ENCODE measurements around the gene THRB.
"Not testable (repeated sequence)": the region's sequence is repeated elsewhere in the genome, so short reads cannot be mapped to it uniquely, and the experiment has no call there.

Gene THRB

GRCh38 chr3:24450160-24450907 lies 44.3 kb downstream of the THRB start:
- DNase-seq (ENCODE audit: low read depth, low spot score): no peak

GRCh38 chr3:24447836-24448235 lies 46.8 kb downstream of the THRB start:
- no peak for DNase-seq (ENCODE audit: low read depth, low spot score)

- no peak for DNase-seq (ENCODE audit: low read depth, low spot score)
These were observed 48.6 kb downstream of the THRB start for GRCh38 chr3:24446032-24446431.

- no peak for DNase-seq (ENCODE audit: low read depth, low spot score)
These were observed 51.2 kb downstream of the THRB start for GRCh38 chr3:24443476-24443875.

- no peak for DNase-seq (ENCODE audit: low read depth, low spot score)
These were observed 53.7 kb downstream of the THRB start for GRCh38 chr3:24440760-24441464.

- no peak for DNase-seq (ENCODE audit: low read depth, low spot score)
These were observed 55.6 kb downstream of the THRB start for GRCh38 chr3:24439021-24439420.

GRCh38 chr3:24437326-24437725 lies 57.3 kb downstream of the THRB start:
- no peak for DNase-seq (ENCODE audit: low read depth, low spot score)

- no peak for DNase-seq (ENCODE audit: low read depth, low spot score)
These were observed 59.1 kb downstream of the THRB start for GRCh38 chr3:24435584-24435983.

GRCh38 chr3:24434651-24435050 lies 60.0 kb downstream of the THRB start:
- no peak for DNase-seq (ENCODE audit: low read depth, low spot score)

GRCh38 chr3:24433838-24434591 lies 60.6 kb downstream of the THRB start:
- DNase-seq (ENCODE audit: low read depth, low spot score): no peak

GRCh38 chr3:24432989-24433388 lies 61.7 kb downstream of the THRB start:
- no peak for DNase-seq (ENCODE audit: low read depth, low spot score)

GRCh38 chr3:24428481-24428880 lies 66.2 kb downstream of the THRB start:
- no peak for DNase-seq (ENCODE audit: low read depth, low spot score)

GRCh38 chr3:24426896-24427295 lies 67.8 kb downstream of the THRB start:
- no peak for DNase-seq (ENCODE audit: low read depth, low spot score)

- DNase-seq (ENCODE audit: low read depth, low spot score): not testable (repeated sequence)
These were observed 73.8 kb downstream of the THRB start for GRCh38 chr3:24420829-24421228.

- DNase-seq (ENCODE audit: low read depth, low spot score): no peak
These were observed 74.4 kb downstream of the THRB start for GRCh38 chr3:24420224-24420623.

GRCh38 chr3:24419067-24419791 lies 75.4 kb downstream of the THRB start:
- DNase-seq (ENCODE audit: low read depth, low spot score): no peak

- no peak for DNase-seq (ENCODE audit: low read depth, low spot score)
These were observed 76.9 kb downstream of the THRB start for GRCh38 chr3:24417730-24418129.

- DNase-seq (ENCODE audit: low read depth, low spot score): no peak
These were observed 78.4 kb downstream of the THRB start for GRCh38 chr3:24416224-24416623.

GRCh38 chr3:24415824-24416223 lies 78.8 kb downstream of the THRB start:
- no peak for DNase-seq (ENCODE audit: low read depth, low spot score)

GRCh38 chr3:24413662-24414061 lies 81.0 kb downstream of the THRB start:
- not testable (repeated sequence) for DNase-seq (ENCODE audit: low read depth, low spot score)

- DNase-seq (ENCODE audit: low read depth, low spot score): peak; percentile 39
These were observed 83.8 kb downstream of the THRB start for GRCh38 chr3:24410860-24411259.

Measured in ELF-1 (cell line).